ENCODE data around the gene APOA1.
A peak's percentile ranks its signal among the peaks of the same experiment; 100 is the strongest.
"Not testable (repeated sequence)": the region's sequence is repeated elsewhere in the genome, so short reads cannot be mapped to it uniquely, and the experiment has no call there.

APOA1 gene

GRCh38 chr11:116842909-116843308 lies 5.5 kb upstream of the APOA1 start:
- no peak overlapping the region for H3K4me3 ChIP-seq (ENCODE audit: low read length)
- H3K36me3 ChIP-seq (ENCODE audit: control insufficient read depth, insufficient read depth, low read length, severe bottlenecking), result peaks cover 43% of the 10 kb centered on the region
- no peak overlapping the region for H3K9ac ChIP-seq (ENCODE audit: low read length)
- no peaks in the 10 kb centered on the region for H3K9me3 ChIP-seq (ENCODE audit: control insufficient read depth, low read length)
- H3K27me3 ChIP-seq (replicated peaks; ENCODE audit: control insufficient read depth, insufficient read depth, low read length), result no peaks in the 10 kb centered on the region
- DNase-seq (ENCODE audit: low read depth), result no peak
- peaks cover 8% of the 10 kb centered on the region for H3K4me1 ChIP-seq (ENCODE audit: control insufficient read depth, insufficient read depth, low read length)

- Histone ChIP-seq H3K9me3 (ENCODE audit: control insufficient read depth, low read length) (no peaks in the 10 kb centered on the region), H3K9ac (ENCODE audit: low read length) (no peak overlapping the region), H3K4me3 (ENCODE audit: low read length) (no peak overlapping the region), H3K36me3 (ENCODE audit: control insufficient read depth, insufficient read depth, low read length, severe bottlenecking) (peaks cover 36% of the 10 kb centered on the region), H3K27me3 (replicated peaks; ENCODE audit: control insufficient read depth, insufficient read depth, low read length) (no peaks in the 10 kb centered on the region), H3K4me1 (ENCODE audit: control insufficient read depth, insufficient read depth, low read length) (peaks cover 8% of the 10 kb centered on the region)
- no peak for DNase-seq (ENCODE audit: low read depth)
Measured at GRCh38 chr11:116842117-116842516, 4.7 kb upstream of the APOA1 start.

- H3K27me3 ChIP-seq (replicated peaks; ENCODE audit: control insufficient read depth, insufficient read depth, low read length), result no peaks in the 10 kb centered on the region
- H3K9me3 ChIP-seq (ENCODE audit: control insufficient read depth, low read length), result no peaks in the 10 kb centered on the region
- H3K9ac ChIP-seq (ENCODE audit: low read length), result no peak overlapping the region
- DNase-seq (ENCODE audit: low read depth), result no peak
- H3K4me1 ChIP-seq (ENCODE audit: control insufficient read depth, insufficient read depth, low read length), result peaks cover 8% of the 10 kb centered on the region
- H3K4me3 ChIP-seq (ENCODE audit: low read length), result no peak overlapping the region
- H3K36me3 ChIP-seq (ENCODE audit: control insufficient read depth, insufficient read depth, low read length, severe bottlenecking), result peaks cover 23% of the 10 kb centered on the region
Measured at GRCh38 chr11:116840746-116841296, 3.4 kb upstream of the APOA1 start.

- Histone ChIP-seq H3K36me3 (ENCODE audit: control insufficient read depth, insufficient read depth, low read length, severe bottlenecking) (peaks cover 17% of the 10 kb centered on the region), H3K4me1 (ENCODE audit: control insufficient read depth, insufficient read depth, low read length) (peaks cover 12% of the 10 kb centered on the region), H3K9me3 (ENCODE audit: control insufficient read depth, low read length) (no peaks in the 10 kb centered on the region), H3K4me3 (ENCODE audit: low read length) (no peak overlapping the region), H3K27me3 (replicated peaks; ENCODE audit: control insufficient read depth, insufficient read depth, low read length) (no peaks in the 10 kb centered on the region), H3K9ac (ENCODE audit: low read length) (no peak overlapping the region)
- peak; percentile 20 for DNase-seq (ENCODE audit: low read depth)
Measured at GRCh38 chr11:116840224-116840745, 2.9 kb upstream of the APOA1 start.

- no peak overlapping the region for H3K4me3 ChIP-seq (ENCODE audit: low read length)
- no peak for DNase-seq (ENCODE audit: low read depth)
- H3K9me3 ChIP-seq (ENCODE audit: control insufficient read depth, low read length), result no peaks in the 10 kb centered on the region
- H3K4me1 ChIP-seq (ENCODE audit: control insufficient read depth, insufficient read depth, low read length), result peaks cover 15% of the 10 kb centered on the region
- no peaks in the 10 kb centered on the region for H3K27me3 ChIP-seq (replicated peaks; ENCODE audit: control insufficient read depth, insufficient read depth, low read length)
- no peak overlapping the region for H3K9ac ChIP-seq (ENCODE audit: low read length)
- H3K36me3 ChIP-seq (ENCODE audit: control insufficient read depth, insufficient read depth, low read length, severe bottlenecking), result peaks cover 7% of the 10 kb centered on the region
Measured at GRCh38 chr11:116838321-116839084, 1.1 kb upstream of the APOA1 start.

- Histone ChIP-seq H3K9me3 (ENCODE audit: control insufficient read depth, low read length) (no peaks in the 10 kb centered on the region), H3K4me3 (ENCODE audit: low read length) (no peak overlapping the region), H3K4me1 (ENCODE audit: control insufficient read depth, insufficient read depth, low read length) (peaks cover 15% of the 10 kb centered on the region), H3K27me3 (replicated peaks; ENCODE audit: control insufficient read depth, insufficient read depth, low read length) (peaks cover 3% of the 10 kb centered on the region), H3K36me3 (ENCODE audit: control insufficient read depth, insufficient read depth, low read length, severe bottlenecking) (no peaks in the 10 kb centered on the region), H3K9ac (ENCODE audit: low read length) (no peak overlapping the region)
- DNase-seq (ENCODE audit: low read depth), result no peak
Measured at GRCh38 chr11:116836632-116836991, 810 bp downstream of the APOA1 start.

GRCh38 chr11:116835791-116836631 lies 1.4 kb downstream of the APOA1 start:
- peak; percentile 92 for DNase-seq (ENCODE audit: low read depth)
- H3K9ac ChIP-seq (ENCODE audit: low read length), result peak overlapping the region; percentile 64
- peaks cover 3% of the 10 kb centered on the region for H3K27me3 ChIP-seq (replicated peaks; ENCODE audit: control insufficient read depth, insufficient read depth, low read length)
- no peaks in the 10 kb centered on the region for H3K9me3 ChIP-seq (ENCODE audit: control insufficient read depth, low read length)
- H3K36me3 ChIP-seq (ENCODE audit: control insufficient read depth, insufficient read depth, low read length, severe bottlenecking), result no peaks in the 10 kb centered on the region
- H3K4me1 ChIP-seq (ENCODE audit: control insufficient read depth, insufficient read depth, low read length), result peaks cover 15% of the 10 kb centered on the region
- peak overlapping the region; percentile 52 for H3K4me3 ChIP-seq (ENCODE audit: low read length)

GRCh38 chr11:116835042-116835772 lies 2.2 kb downstream of the APOA1 start:
- peaks cover 3% of the 10 kb centered on the region for H3K27me3 ChIP-seq (replicated peaks; ENCODE audit: control insufficient read depth, insufficient read depth, low read length)
- DNase-seq (ENCODE audit: low read depth), result no peak
- peak overlapping the region; percentile 64 for H3K9ac ChIP-seq (ENCODE audit: low read length)
- H3K36me3 ChIP-seq (ENCODE audit: control insufficient read depth, insufficient read depth, low read length, severe bottlenecking), result no peaks in the 10 kb centered on the region
- peaks cover 14% of the 10 kb centered on the region for H3K4me1 ChIP-seq (ENCODE audit: control insufficient read depth, insufficient read depth, low read length)
- no peaks in the 10 kb centered on the region for H3K9me3 ChIP-seq (ENCODE audit: control insufficient read depth, low read length)
- peak overlapping the region; percentile 52 for H3K4me3 ChIP-seq (ENCODE audit: low read length)

GRCh38 chr11:116834535-116835041 lies 2.8 kb downstream of the APOA1 start:
- H3K36me3 ChIP-seq (ENCODE audit: control insufficient read depth, insufficient read depth, low read length, severe bottlenecking); H3K9ac ChIP-seq (ENCODE audit: low read length); H3K9me3 ChIP-seq (ENCODE audit: control insufficient read depth, low read length); H3K4me3 ChIP-seq (ENCODE audit: low read length); DNase-seq (ENCODE audit: low read depth); H3K27me3 ChIP-seq (replicated peaks; ENCODE audit: control insufficient read depth, insufficient read depth, low read length): not testable (repeated sequence)
- peaks cover 11% of the 10 kb centered on the region for H3K4me1 ChIP-seq (ENCODE audit: control insufficient read depth, insufficient read depth, low read length)

- Histone ChIP-seq H3K4me1 (ENCODE audit: control insufficient read depth, insufficient read depth, low read length) (peaks cover 12% of the 10 kb centered on the region), H3K9me3 (ENCODE audit: control insufficient read depth, low read length) (no peaks in the 10 kb centered on the region), H3K27me3 (replicated peaks; ENCODE audit: control insufficient read depth, insufficient read depth, low read length) (peaks cover 3% of the 10 kb centered on the region), H3K4me3 (ENCODE audit: low read length) (no peak overlapping the region), H3K36me3 (ENCODE audit: control insufficient read depth, insufficient read depth, low read length, severe bottlenecking) (no peaks in the 10 kb centered on the region), H3K9ac (ENCODE audit: low read length) (no peak overlapping the region)
- DNase-seq (ENCODE audit: low read depth), result no peak
Measured at GRCh38 chr11:116833816-116834534, 3.4 kb downstream of the APOA1 start.

All from adipocyte (in vitro differentiated cells).